AG09319 (cell line): ENCODE data around the gene PKIG.

Experiments used
- DNase-seq: peaks from one replicate; pipeline ENCODE4 v3.0.0-alpha.2; 2010; ENCODE audit warnings: low read depth; ENCODE audit errors: extremely low read depth
- TF ChIP-seq, protein P1 (sequence below): IDR thresholded peaks from 2 replicates; pipeline ENCODE4 v1.5.1; 2011; ENCODE audit warnings: low read depth, mild to moderate bottlenecking, inconsistent platforms, low read length, moderate library complexity

The PKIG gene

DNA sequence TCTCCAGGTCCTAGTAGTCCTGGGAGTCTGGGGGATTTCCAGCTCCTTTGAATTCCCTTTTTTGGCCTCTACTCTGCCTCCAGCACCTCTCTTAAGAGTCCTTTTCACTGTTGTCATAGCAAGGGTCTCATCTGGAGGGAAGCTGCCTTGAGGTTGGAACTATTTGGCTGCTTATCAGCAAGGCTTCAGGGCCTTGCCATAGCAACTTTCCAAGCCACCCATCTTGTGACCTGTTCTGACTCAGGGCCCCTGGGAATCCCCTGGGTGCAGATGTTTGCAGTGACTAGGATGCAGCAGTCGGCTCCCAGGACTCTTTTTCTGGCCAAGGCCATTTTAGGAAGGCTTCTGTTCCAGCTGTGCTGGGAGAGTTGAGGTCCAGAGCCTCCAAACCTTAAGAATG lies 12.4 kb downstream of the PKIG start:
- TF ChIP-seq, protein P1, sequence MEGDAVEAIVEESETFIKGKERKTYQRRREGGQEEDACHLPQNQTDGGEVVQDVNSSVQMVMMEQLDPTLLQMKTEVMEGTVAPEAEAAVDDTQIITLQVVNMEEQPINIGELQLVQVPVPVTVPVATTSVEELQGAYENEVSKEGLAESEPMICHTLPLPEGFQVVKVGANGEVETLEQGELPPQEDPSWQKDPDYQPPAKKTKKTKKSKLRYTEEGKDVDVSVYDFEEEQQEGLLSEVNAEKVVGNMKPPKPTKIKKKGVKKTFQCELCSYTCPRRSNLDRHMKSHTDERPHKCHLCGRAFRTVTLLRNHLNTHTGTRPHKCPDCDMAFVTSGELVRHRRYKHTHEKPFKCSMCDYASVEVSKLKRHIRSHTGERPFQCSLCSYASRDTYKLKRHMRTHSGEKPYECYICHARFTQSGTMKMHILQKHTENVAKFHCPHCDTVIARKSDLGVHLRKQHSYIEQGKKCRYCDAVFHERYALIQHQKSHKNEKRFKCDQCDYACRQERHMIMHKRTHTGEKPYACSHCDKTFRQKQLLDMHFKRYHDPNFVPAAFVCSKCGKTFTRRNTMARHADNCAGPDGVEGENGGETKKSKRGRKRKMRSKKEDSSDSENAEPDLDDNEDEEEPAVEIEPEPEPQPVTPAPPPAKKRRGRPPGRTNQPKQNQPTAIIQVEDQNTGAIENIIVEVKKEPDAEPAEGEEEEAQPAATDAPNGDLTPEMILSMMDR: no peak
- DNase-seq: no peak

DNA sequence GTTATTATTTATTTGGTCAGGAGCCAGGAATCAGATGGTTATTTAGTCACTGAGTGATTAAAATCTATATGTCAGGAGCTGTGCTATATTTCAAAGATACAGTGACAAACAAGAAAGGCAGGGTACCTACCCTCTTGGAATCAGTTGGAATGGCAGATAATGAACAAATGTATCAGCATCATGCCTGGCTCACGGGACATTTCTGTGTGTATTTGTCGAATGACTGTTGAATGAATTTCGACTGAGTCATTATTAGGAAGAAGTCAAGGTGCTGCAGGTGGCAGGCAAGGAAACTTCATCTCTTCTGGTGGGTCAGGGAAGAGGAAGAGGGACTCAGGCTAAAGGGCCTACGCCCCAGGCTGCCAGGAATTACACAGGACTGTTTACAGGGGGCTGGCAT lies 13.6 kb downstream of the PKIG start:
- no peak for DNase-seq
- TF ChIP-seq, protein P1: no peak

DNA sequence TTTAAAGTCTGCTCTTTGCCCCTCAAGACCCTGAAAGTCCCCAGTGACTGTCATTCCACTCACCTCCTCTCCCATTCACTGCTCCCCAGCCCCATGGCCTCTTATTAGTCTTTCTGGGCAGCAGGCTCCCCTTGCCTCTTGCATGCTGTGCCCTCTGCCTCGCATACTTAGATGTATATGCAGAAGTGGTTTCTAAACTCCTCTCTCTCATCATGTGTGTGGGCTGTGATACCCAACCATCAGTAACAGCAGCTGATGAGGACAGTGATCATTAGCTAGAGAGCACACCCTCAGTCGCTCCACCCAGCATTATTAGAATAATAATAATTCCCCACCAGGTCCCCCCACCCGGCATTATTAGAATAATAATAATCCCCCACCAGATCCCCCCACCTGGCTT lies 14.5 kb downstream of the PKIG start:
- TF ChIP-seq, protein P1: no peak
- DNase-seq: no peak

DNA sequence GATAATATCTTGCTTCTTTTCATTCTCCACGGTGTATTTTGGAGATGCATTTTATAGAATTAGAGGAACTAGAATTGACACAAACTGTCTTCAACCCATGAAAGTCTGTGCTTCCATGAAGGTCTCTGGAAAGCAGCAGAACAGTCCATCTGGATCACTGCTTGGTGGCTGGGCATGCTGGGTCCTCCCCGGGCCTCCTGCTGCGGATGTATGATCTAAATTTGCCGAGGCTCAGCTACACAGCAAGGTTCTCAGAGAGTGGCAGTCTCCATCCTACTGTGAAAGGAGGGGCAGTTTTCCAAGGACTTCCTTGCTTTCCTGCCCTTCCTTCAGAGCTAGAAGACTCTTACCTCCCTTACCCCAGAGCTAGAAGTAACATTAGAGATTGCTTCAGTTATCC lies 15.1 kb downstream of the PKIG start:
- TF ChIP-seq, protein P1: no peak
- no peak for DNase-seq

DNA sequence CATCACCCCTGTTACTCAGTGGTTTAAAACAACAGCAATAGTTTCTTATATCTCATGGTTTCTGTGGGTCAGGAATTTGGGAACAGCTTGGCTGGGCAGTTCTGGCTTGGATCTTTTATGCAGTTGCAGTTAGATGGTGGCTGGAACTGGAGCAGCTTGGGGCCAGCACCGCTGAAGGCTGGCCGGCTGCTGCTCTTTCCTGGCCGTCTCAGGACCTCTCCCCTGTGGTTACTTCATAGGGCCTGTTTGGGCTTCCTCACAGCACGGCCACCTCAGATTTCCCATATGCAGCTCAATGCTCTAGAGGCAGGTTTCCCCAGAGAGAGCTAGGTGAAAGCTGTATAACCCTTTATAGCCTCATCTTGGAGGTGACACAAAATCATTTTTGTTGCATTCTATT lies 15.6 kb downstream of the PKIG start:
- TF ChIP-seq, protein P1: no peak
- no peak for DNase-seq

DNA sequence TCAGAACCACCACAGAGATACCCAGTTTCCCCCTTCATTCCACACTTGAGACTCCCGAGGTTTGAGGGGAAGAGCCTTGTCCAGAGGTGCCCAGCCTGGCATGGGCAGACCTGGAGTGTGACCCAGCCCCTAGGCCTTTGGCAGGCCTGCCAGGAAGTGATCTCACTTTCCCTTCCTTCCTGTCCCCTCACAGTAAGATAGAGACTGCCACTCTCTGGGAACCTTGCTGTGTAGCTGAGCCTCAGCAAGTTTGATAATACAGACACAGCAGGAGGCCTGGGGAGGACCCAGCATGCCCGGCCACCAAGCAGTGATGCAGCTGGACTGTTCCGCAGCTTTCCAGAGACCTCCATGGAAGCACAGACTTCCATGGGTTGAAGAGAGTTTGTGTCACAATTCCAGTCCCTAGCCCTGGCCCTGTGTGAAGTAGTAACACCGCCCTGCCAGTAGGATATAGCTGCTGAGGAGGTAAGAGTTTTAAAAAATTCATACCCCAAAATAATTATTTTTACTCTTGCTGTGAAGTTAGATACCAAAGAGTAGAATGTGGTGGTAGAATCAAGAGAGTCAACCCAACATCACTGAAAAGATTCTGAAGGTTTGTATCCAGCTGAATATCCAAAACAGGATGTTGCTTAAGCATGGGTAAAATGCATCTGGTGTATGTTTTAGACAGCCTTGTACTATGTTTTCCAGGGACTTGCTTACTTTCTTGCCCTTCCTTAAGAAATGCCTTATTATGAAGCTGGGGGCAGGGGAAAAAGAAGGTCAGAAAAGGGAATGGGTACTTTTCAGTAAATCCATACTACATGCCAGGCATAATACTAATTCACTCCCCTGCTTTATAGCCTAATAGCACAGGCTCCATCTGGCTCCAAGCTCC lies 16.3 kb downstream of the PKIG start:
- no peak for DNase-seq
- TF ChIP-seq, protein P1: no peak

DNA sequence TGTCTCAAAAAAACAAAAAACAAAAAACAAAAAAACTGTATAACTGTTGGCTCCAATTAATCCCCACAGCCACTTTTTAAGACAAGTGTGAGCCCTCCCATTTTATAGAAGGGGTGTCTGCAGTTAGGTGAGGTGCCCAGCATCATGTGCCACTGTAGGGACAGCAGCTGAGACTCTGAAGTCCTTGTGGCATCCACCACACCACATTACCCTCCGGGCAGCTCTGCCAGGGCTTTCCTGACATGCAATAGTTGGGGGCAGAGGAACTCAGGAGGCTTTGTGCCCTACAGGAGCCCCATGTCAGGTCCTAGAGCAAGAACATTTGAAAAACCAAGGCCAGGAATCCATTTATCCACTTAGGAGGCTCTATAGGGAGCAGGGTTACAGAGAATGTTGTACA lies 17.3 kb downstream of the PKIG start:
- DNase-seq: no peak
- TF ChIP-seq, protein P1: no peak
